HG03457 (cell line): Measurements from ENCODE around the gene DDX56.

ENCODE experiments used
- ATAC-seq: cut with Tn5 transposase; IDR thresholded peaks from one replicate; pipeline ENCODE4 v1.9.1; 2021; ENCODE audit warnings: moderate number of reproducible peaks; ENCODE audit not compliant: unreplicated experiment

DDX56 gene

DNA sequence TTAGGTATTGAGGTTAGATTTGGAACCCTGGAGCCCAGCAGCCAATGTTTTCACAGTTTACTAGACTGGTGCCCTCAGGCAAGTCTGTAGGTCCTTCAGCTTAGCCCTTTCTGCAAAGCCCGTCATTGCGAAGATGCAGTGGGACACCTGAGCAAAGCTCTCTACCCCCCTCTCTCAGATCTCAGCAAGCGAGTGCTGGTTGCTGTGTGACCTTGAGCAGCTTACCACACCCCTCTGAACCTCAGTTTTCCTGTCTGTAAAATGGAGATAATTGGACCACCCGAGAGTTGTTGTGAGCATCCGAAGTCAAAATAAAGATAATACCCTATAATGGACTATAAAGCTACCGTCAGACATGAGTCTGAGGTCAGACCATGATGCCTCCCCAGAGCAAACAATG is 36.3 kb downstream of the DDX56 start:
- ATAC-seq: no peak

- no peak for ATAC-seq
Measured at GRCh38 chr7:44536090-44536489, 37.6 kb downstream of the DDX56 start.

DNA sequence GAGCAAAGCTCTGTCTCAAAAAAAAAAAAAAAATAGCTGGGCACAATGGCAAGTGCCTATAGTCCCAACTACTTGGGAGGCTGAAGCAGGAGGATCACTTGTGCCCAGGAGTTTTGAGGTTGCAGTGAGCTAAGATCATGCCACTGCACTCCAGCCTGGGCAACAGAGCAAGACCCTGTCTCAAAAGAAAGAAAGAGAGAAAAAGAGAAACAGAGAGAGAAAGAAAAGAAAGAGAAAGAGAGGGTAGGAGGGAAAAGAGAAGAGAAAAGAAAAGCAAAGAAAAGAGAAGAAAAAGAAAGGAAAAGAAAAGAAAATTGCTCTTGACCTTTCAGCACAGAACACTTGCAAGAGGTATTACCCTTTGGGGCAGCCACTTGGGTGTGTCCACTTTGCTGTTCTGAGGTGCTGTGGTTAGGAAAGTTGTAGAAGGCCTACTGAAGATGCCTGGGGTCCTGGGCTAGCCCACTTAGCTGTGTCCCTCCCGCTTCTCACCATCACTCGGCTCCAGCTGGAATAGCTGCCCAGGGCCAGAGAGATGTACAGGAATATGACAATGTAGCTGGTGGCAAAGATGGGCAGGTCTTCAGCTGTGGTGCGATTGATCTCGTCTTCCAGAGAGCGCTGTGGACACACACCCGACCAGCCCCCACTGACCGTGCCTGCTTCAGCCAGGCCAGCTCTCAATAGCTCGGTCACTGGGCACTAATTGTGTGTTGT is 38.2 kb downstream of the DDX56 start:
- ATAC-seq: no peak

- no peak for ATAC-seq
Measured at GRCh38 chr7:44534501-44534900, 39.2 kb downstream of the DDX56 start.

GRCh38 chr7:44534087-44534486 is 39.6 kb downstream of the DDX56 start:
- ATAC-seq: no peak

DNA sequence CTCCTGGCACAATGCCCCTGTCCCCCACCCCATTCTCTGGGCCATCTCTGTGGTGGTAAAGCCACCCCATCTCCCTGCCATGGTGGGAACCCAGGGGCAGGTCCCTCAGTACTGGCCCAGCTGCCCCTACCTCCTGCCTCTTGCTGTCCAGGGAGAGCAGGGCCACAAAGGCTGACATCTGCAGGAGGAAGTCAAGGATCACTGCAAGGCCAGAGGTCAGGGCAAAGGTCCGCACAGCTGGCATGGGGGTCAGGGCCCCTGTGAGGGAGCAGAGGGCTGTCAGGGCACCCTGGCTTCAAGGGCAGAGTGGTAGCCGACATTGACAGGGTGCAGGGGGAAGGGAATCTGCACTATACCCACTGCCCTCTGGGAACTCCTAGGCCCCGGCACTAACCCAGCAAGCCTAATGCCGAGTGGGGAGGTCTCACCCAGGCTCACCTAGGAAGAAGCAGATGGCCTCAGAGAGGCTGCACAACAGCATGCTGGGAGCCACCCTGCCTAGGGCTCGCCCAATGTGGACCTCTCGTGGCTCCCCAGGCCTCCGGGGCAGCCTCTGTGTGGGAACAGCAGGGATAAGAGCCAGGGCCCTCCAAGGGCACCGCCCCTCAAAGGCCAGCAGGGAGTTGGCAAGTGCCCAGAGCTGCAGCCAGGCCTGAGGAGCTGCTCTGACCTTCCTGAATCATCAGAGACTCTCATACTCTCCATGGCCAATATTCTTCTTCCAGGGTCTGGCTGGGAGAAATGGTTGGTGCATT is 40.2 kb downstream of the DDX56 start:
- ATAC-seq: no peak

DNA sequence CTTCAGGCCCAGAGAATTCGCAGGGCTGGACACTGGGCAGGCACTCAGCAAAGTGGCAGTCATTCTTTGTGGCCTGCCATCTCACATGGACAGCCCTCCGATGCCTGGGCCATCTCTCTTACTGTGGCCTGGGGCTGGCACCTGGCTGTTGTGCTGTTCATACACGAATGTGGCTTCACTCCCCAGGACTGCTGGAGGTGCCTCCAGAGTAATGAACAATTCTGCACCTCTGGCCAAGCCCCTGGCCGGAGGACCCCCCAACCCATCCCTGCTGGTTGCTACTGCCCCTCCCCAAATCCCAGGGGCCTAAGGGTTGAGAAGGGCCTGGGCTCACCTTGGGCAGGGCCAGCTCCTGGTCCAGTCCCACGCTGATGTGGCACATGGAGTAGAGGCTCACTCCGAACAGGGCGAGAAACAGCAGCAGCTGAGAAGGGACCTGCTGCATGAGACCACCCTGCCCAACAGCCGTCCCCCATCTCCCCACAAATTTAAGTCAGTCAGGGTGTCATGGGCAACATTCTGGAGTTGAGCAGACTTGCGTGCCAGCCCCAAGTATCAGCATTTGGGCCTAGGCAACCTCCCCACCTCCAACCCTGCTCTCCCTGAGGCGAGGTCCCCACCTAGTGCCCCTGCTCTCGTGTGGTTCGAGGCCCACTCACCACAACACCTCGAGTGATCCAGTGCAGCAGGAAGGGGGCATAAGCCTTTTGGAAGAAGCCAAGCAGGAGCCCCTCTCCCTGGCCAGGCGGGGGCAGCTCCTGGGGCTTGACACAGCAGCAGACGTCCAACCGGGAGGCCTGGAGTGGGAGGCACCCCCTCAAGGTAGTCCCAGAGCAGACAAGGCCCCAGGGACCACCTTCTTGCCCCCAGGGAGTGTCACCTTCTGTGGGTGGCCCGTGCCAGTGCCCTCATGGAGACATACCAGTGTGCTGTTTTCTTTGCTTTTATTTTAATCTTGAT is 42.0 kb downstream of the DDX56 start:
- no peak for ATAC-seq

DNA sequence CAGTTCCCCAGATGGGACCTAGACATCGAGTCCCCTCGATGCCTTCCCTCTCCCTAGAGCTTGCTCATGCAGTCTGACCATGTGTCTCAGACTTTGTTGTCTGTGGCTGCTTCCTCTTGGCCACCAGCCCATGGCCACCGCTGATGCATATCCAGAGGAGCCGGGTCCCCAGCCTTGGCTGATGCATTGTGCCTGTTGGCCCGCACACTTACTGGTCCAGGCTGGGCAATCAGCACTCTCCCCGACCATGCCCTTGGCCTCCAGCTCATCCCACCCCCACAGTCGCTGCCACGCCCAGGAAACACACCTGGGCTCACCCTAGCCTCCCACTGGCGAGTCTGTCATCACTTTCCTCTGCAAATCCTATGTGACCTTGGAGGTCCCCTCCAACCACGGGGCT is 42.7 kb downstream of the DDX56 start:
- ATAC-seq: no peak

- ATAC-seq: no peak
Measured at GRCh38 chr7:44524811-44525388, 48.8 kb downstream of the DDX56 start.

DNA sequence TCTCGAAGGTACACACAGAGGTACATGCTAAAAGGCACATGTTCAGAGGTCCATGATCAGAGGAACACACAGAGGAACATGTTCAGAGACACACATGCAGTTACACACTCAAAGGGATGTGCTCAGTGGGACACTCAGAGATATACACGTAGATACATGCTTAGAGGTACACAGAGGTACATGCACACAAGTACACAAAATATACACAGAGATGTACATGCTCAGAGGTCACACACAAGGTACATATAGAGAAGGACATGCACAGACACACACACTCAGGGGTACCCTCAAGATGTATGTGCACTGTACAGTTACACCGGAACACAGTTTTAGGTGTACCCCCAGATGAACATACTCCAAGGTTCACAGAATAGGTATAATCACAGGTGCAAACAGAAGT is 51.4 kb downstream of the DDX56 start:
- ATAC-seq: no peak

DNA sequence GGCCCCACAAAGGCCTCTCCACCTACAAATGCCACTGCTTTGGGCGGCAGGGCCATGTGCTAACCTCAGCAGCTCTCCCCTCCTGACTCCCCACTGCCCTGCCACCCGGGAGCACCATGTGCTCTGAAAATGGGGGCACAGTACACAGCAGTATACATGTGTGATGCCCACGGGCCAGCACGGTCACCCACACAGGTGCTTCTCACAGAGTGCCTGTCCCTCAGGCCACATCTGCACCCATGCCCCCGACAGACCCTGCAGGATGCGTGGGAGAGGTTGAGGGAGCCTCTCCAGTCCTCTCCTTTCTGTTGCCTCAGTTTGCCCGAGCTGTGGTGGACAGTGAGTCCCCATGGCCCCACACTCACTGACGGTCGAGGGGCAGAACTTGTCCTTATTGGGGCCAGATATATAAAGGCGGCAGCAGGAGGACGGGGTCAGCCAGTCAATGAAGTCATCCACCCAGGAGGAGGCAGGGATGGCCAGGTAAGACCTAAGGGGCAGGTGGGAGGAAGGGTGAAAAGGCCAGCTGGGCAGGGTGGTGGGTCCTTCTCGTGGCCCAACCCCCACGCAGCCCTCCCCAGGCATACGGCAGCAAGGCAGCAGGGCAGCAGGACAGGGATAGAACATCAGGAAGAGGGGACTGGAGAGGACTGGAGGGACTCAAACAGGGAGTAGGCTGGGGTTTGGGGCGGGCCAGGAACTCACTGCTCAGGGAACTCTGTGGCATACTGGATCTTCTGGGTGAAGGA is 52.2 kb downstream of the DDX56 start:
- no peak for ATAC-seq

GRCh38 chr7:44520574-44520973 is 53.1 kb downstream of the DDX56 start:
- ATAC-seq: no peak

DNA sequence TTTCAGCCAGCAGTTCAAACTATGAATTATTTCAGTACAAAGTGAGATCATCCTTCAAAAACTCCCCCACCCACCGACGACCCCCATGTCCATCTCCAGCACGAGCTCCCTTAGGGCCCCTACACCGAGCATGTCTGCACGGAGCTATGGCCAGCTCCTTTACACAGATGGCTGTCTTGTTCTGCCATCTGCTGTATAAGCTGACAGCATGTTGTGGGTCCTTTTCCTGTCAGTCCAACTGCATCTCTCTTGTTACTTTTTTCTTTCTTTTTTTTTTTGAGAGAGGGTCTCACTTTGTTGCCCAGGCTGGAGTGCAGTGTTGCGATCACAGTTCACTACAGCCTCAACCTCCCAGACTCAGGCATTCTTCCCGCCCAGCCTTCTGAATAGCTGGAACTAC is 54.2 kb downstream of the DDX56 start:
- no peak for ATAC-seq

GRCh38 chr7:44518761-44519160 is 54.9 kb downstream of the DDX56 start:
- no peak for ATAC-seq

DNA sequence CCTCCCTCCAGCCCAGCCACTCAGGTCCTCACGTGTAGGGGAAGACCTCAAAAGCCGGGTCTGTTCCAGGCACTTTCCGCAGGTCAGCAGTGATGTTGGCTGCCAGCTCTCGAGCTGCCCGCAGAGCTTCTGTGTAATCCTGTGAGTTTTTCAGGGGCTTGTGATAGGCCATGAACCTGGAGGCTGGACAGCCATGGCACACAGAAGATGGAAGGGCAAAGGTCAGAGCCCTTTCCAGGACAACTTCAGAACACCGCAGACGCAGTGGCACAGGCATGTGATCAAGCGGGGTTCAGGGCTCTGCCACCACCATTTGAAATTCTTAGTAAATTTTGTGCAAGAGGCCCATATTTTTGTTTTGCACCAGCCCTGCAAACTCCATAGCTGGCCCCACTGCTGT is 56.5 kb downstream of the DDX56 start:
- ATAC-seq: no peak
